Activated T-cell treated with anti-CD3 and anti-CD28 coated beads, Interleukin-2, amount 50 U/mL, for 48 hours (primary cell): ENCODE measurements around the gene DDX47.
"Not testable (repeated sequence)": the region's sequence is repeated elsewhere in the genome, so short reads cannot be mapped to it uniquely, and the experiment has no call there.

Experiments
- DNase-seq, 2 experiments: peaks; one replicate each; pipeline ENCODE4 v3.0.0-alpha.2; 2020

DDX47 gene

DNA sequence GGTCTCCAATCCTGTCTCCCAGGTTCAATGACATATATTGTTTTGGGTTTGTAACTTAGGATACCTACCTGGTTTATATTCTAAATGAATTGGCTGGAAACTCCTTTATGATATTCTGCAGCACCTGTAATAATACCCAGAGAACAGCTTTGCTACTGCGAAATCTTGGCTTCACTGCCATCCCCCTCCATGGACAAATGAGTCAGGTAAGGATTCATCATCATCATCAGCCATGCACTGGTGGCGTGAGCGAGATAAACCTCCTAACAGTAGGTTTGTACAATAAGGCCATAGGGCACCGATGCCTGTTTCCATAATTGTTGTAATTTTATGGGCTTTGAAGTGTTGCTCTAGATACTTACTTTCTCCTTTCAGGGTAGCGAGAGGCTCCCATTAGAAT is 10.7 kb downstream of the DDX47 start:
- no peak for DNase-seq

DNA sequence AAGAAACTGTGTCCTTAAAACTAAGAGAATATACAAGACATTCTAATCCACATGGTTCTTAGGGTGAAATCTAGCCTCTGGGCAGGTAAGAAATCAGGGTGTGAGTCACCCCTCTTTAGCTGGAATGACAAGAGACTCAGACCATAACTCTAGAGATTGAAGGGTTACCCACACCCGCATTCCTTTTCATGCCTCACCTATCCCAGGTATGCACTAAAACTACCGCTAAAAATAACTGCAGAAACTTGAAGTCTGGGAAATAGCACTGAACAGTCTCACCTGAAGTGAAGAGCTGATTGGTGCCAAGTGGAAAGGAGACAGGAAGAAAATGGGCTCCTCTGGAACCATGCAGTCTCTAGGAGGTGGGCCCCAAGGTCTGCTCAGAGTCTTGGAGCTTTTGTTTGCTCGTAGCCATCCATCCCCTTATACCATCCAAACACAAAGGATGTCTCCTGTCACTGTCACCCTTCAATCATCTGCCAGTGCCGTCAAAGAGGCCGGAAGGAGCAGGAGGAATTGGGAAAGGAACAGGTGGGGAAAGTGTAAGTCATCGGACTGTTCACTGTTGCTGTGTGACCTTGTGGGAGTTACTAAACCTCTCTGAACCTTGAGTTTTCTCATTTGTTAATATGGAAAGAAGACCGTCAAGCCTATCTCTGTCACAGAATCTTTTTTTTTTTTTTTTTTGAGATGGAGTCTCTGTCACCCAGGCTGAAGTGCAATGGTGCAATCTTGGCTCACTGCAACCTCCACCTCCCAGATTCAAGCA is 22.4 kb downstream of the DDX47 start:
- DNase-seq, result no peak

DNA sequence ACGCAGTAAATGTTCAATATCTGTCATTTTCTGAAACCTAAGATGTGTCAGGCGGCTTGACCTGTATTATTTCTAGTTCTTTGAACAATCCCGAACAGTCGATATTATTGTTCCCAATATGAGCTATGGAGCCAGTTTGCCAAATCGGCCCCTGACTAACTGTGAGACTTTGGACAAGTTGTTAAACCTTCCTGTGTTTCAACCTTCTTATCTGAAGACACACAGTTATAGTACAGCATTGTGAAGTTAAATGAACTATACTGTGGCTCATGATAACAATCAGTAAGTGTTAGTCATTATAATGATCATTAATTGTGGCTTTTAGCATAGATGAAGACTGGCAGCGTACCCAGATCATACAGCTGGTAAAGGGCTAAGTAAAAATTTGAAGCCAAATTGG is 23.4 kb downstream of the DDX47 start:
- no peak for DNase-seq

DNA sequence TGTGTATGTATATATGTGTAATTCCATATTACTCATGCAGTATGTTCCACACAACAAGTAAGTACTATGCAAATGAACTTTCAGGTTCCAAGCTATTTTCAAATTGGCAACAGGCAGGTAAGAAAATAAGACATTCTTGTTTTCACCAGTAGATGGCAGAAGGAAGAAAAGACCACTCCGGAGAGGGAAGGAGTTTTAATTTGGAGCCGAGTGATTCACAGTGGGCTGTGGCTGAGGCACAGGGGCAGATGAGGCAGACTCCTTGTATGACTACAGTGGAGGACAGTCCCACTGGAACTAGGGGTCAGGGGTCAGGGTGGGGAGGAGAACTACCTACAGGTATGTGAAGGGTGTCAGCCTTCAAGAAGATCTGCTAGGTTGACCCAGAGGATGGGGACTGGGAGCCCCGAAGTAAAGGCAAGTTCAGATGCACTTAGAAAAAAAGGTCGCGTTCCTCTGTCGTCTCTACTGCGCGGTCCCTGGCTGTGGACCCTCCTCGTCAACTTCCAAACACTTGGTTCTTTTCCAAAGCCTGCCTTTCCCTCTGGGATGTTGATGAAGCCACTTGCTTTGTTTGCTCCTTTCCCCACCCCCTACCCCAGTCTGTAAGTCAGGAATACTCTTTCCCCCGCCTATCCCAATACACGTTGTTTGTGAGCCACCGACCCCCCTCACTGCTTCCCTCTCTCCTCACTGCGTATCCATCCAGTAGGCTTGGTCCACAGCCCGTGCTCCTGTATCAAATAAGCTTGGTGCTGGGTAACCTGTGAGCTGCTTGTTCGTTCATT is 24.1 kb downstream of the DDX47 start:
- peak; percentile 68 to 73 for DNase-seq

DNA sequence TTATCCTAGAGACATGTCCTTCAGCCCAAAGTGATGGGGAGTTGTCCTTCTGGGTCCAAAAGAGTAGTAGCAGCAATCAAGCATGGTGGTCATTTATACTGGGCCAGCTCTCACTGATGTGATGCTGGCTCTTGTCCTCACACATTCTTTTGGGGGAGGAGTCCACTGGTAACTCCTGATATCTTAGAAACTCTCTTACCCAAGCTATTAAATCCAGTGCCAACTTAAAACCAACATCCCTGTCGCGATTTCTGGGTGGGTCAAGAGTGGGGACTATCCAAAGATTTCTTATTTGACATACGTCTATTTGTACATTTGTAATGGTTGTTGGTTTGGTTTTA is 24.6 kb downstream of the DDX47 start:
- no peak for DNase-seq

DNA sequence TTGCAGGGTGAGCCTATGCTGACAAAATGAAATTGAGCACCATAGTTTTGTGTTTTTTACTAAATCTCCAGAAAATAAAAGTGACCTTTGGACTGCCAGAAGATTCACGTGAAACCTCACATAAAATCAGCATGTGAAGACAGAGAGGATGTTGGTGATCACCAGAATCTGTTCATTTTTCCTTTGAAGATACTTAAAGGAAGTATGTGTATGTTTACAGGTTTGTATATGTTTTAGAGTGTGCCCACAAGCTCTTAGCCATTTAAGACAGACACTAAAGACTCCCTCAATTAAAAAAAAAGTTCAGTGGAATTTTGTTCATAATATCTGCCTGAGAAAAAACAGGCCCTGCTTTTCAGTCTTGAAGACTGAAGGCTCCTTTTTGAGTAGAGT is 25.9 kb downstream of the DDX47 start:
- DNase-seq, result no peak

DNA sequence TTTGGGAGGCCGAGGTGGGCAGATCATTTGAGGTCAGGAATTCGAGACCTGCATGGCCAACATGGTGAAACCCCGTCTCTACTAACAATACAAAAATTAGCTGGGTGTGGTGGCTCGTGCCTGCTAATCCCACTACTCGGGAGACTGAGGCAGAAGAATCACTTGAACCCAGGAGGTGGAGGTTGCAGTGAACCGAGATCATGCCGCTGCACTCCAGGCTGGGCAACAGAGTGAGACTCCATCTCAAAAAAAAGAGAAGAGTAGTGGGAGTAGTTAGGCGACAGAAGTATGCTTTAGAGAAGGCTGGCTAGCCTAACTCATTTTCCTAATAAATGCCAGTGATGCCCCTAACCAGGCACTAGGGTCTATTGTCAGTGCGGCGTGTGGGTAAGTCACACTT is 26.3 kb downstream of the DDX47 start:
- not testable (repeated sequence) for DNase-seq

DNA sequence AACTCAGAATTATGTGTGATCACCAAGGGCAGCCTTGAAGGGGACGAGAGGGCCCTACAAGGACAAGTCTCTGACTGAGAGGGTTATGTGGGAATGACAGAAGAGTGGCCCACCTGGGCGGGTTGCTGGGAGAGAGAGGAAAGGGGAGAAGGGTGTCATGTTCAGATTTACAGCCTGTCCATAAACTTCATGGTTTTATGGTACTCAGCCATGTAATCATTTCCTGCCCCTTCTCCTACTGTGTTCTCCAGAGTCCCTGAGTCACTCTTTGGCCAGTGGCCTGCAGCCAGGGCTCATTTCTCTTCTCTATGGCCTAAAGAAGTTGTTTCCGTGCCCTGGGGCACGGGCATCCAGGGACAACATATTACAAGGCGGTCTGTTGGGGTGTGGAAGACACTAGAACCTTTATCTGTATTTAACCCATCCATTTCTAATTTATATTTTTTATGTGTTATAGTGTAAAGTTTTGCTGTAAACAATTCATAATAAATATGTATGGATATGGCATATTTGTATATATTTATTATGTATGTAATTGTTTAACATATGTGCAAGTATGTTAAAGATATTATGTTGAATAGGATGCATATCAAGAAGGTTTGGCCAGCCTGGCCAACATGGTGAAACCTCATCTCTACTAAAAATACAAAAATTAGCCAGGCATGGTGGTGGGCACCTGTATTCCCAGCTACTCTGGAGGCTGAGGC is 26.9 kb downstream of the DDX47 start:
- no peak for DNase-seq

DNA sequence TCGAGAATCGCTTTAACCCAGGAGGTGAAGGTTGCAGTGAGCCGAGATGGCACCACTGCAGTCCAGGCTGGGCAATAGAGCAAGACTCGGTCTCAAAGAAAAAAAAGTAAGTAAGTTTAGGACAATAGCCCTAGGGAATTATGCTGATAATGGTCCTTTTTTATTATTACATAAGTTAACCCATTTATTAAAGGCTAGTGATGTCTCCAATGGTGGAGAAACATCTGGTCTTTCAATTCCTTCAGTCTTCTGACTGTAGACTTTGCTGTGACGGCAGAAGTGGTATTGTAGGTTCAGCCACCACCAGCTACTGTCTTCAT is 27.4 kb downstream of the DDX47 start:
- no peak for DNase-seq

DNA sequence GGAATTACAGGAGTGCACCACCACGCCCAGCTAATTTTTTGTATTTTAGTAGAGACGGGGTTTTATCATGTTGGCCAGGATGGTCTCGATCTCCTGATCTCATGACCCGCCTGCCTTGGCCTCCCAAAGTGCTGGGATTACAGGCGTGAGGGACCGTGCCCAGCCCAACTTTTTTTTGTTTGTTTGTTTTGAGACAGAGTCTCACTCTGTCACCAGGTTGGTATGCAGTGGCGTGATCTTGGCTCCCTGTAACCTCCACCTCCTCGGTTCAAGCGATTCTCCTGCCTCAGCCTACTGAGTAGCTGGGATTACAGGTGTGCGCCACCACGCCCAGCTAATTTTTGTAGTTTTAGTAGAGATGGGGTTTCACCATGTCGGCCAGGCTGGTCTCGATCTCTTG is 28.3 kb downstream of the DDX47 start:
- DNase-seq, result not testable (repeated sequence)

DNA sequence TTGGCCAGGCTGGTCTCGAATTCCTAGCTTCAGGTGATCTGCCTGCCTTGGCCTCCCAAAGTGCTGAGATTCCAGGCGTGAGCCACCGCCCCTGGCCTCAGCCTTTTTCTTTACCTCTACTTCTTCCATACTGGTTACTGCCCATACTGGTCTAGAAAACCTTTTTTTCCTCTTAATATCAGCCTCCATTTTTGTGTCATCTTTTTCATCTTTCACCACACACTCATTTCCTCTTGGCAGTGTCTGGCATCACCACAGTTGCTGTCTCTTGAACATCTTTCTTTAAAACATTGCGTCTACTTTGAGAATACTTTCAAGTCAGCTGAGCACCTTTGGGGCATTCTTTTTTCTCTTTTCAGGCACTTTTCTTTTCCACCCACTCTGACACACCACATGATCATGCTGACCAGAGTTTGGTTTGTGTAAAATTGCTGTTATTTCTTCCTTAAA is 32.7 kb downstream of the DDX47 start:
- DNase-seq, result no peak

DNA sequence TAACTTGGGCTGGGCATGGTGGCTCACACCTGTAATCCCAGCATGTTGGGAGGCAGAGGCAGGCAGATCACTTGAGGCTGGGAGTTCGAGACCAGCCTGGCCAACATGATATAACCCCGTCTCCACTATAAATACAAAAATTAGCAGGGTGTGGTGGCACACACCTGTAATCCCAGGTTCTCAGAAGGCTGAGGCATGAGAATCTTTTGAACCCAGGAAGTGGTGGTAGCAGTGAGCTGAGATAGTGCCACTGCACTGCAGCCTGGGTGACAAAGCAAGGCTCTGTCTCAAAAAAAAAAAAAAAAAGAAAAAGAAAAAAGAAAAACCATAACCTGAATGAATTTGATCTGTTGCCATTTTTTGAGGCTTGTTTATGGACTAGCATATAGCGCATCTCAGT is 33.6 kb downstream of the DDX47 start:
- DNase-seq, result not testable (repeated sequence)

DNA sequence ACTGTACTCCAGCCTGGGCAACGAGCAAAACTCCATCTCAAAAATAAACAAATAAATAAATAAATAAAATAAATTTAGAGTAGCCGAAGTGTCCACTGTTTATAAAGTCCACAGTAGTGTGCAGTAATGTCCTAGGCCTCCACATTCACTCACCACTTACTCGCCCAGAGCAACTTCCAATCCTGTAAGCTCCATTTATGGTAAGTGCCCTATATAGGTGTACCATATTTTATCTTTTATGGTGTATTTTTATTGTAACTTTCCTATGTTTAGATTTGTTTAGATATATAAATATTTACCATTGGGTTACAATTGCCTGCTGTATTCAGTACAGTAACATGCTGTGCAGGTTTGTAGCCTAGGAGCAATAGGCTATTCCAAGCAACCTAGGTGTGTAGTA is 40.3 kb downstream of the DDX47 start:
- DNase-seq, result no peak

DNA sequence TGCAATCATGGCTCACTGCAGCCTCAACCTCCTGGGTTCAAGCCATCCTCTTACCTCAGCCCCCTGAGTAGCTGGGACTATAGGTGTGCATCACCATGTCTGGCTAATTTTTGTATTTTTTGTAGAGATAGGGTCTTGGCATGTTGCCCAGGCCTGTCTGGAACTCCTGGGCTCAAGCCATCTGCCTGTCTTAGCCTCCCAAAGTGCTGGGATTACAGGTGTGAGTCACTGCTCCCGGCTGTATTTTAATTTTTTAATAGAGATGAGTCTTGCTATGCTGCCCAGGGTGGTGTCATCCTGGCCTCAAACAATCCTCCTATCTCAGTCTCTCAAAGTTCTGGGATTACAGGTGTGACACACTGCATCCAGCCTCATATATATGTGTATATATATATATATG is 46.5 kb downstream of the DDX47 start:
- DNase-seq, result no peak

DNA sequence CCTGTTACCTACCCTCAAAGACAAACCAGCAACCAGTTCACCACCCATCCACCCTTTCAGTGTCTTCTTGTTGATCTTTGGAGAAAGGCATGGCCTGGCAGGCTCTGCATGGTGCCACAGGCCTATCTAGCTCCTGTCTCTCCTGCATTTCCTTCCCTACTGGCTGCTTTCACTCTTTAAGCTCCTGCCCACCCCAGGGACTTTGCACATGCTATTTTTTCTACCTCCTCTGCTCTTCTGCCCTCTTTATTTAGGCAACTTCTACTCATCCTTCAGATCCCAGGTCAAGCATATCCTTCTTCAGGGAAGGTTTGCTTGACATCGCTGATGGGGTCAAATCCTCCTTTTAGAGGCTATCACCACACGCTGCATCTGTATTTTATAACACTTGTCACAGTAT is 51.1 kb downstream of the DDX47 start:
- no peak for DNase-seq

DNA sequence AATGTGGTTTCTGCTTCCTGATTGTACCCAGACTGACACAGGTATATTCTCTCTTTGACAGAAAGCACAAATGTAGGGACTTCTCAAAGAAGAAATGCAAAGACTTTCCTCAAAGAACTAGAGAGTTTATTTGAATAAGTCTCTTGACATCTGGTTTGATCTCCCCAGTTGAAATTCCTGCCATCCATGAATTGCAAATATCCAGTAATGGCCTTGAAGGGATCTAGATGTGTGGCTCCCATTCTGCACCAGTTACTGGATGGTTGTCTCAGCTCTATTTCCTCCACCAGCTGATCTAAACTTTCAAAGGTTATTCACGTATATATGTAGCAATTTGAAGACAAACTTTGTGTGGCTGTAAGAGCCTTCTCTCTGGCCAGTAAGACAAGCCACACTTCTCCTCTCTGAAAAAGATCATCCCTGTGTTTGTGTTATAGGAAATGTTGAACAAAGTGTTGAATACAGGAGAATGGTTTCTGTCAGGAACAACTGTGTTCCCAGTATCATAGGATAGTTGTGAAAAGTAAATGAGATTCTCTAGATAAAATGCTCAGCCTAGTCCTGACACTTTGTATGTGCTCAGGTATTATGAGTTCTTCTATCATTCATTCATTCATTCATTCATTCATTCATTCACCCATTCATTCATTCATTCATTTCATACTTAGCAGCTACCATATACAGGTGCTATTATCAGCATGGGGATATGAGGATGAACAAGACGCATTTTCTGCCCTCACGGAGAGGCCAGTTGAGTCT is 55.5 kb downstream of the DDX47 start:
- no peak for DNase-seq

DNA sequence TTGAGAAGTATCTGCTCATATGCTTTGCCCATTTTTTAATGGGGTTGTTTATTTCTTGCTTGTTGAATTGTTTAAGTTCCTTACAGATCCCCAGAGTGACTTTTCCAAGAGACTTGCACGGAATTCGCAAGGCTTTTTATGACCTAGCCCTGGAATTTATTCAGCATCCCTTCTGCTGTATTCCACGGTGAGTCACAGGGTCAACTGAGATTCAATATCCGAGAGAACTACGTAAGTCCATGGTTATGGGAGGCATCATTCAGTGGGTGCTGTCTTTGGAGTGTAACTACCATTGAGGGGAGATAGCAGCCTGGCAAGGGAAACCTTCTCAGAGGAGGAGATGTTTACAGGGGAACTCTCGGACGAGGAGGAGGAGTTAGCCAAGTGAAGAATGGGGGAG is 57.3 kb downstream of the DDX47 start:
- DNase-seq, result no peak

DNA sequence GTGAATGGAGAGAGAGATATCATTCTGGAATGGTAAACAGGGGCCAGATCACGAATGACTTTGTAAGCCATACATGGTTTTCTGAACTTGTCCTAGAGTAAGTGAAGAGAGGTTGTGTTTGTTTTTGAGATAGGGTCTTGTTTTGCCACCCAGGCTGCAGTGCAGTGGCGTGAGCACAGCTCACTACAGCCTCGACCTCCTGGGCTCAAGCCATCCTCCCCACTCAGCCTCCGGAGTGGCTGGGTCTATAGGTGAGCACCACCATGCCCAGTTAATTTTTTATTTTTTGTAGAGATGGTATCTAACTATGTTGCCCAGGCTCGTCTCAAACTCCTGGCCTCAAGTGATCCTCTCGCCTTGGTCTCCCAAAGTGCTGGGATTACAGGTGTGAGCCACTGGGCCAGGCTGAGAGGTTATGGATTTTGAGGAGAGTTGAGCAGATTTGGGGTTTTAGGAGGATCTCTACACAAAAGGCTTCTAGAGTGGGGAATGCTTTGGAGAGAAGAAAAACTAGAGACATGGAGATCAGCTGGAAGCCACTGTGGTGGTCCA is 58.5 kb downstream of the DDX47 start:
- DNase-seq, result no peak

DNA sequence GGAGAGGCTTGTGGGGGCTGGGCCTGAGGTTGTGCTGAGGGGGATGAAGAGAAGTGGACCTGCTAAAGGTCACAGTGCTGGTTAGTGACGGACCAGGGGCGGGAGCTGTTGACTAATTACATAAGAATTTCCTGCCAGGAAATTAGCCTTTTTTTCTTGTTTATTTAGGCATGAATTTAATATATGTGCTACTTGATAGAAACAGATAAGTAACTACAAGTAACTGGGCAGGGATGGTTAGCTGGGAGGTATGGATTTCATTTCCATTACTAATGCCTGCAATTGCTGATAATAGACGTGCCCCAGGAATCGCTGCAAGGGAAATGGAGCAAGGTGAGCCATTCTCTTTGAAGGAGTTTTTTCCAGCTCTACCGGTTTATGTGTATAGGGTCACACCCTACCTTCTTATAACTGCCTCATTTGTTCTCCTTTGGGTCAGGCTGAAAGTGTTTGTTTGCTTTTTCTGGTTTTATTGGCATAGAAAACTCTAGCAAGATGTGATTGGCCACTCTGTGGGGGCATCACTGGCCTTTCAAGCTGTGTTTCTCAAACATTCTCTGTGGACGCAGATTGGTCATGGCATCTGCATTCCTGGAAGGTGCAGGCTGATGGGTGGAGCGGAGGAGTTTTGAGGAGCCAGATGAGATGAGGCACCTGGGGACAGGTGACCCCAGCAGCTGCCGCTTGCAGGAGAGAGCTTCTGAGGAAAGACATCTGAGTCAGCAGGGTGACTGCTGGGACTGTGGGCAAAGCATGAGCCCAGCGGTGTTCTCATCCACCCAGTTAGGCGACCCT is 59.2 kb downstream of the DDX47 start:
- no peak for DNase-seq

DNA sequence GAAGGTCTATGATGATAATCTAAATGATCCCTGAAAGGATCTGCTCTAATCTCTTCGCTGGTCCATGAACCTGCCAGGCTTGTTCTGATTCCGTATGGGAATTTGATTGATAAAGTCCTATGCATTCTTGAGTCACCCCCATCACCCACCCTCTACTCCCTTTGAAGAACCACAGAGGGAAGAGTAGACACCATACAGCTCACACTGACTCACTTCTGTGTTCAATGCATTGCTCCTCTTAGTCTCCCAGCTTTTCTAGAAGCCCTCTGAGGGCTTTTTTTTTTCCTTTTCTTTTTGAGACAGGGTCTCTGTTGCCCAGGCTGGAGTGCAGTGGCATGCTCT is 59.8 kb downstream of the DDX47 start:
- DNase-seq, result no peak

DNA sequence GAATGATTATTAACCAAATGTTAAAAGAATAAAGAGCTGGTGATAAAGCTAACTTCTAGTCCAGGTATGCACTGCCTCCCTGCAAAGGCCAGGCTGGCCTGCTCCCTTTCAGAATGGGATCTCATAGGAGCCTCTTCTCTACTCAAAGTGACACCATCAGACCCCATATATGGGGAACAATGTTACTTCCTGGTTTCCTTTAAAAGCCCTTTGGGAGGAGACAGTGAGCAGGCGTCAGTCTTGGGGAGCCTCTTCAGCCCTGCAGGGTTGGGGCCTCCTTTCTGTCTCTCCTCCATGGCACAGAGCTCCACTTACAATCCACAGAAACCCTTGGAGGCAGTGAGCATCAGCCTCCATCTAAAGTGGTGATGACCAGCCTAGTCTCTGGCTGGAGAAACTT is 60.9 kb downstream of the DDX47 start:
- no peak for DNase-seq

DNA sequence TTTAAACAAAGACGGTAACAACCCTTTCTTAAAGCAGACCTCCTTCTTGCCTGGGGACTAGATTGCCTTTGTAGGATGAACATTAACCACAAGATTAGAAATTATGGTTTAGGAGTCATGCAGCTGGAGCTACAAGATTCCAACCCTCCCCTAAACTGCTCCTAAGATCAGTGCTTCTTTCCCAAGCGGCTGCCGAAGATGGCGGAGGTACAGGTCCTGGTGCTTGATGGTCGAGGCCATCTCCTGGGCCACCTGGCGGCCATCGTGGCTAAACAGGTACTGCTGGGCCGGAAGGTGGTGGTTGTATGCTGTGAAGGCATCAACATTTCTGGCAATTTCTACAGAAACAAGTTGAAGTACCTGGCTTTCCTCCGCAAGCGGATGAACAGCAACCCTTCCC is 62.2 kb downstream of the DDX47 start:
- DNase-seq, result not testable (repeated sequence)
